HCEC 1CT (cell line): Measurements from ENCODE around the gene ARHGAP6.
A peak's percentile ranks its signal among the peaks of the same experiment; 100 is the strongest.

Source experiments
- DNase-seq: peaks from one replicate; pipeline ENCODE4 v3.0.0-alpha.2; 2017

Gene ARHGAP6

DNA sequence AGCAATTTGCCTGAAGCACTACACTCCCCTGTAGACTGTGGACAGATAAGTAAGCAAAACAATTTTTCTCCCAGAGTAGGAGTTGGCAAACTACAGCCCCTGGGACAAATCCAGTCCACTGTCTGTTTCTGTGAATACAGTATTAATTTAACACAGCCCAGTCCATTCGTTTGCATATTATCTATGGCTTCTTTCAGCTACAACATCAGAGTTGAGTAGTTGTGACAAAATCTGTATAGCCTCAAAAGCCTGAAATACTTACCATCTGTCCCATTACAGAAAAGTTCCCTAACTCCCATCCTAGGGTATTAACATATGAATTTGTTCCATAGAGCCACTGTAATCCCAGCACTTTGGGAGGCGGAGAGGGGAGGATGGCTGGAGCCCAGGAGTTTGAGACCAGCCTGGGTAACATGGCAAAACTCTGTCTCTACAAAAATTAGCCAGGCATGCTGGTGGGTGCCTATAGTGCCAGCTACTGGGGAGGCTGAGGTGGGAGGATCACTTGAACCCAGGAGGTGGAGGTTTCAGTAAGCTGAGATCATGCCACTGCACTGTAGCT lies 319.5 kb downstream of the ARHGAP6 start:
- no peak for DNase-seq

DNA sequence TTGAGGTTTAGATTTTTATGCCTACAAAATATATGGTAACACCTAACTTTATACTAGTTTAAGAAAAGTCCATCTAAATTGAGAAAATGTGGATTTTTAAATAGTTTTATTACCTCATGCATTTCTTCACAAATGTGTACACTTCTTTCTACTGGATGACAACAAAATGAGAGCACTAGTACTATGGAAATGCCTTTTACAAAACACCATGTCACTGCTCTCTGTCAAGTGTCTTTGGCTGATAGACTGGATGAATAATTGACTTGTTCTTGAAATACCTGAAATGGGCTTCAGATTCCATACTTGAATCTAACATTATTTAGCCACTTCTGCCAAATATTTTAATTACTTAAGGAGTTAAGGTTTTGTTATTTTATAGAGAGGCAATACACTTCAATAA lies 323.0 kb downstream of the ARHGAP6 start:
- no peak for DNase-seq

DNA sequence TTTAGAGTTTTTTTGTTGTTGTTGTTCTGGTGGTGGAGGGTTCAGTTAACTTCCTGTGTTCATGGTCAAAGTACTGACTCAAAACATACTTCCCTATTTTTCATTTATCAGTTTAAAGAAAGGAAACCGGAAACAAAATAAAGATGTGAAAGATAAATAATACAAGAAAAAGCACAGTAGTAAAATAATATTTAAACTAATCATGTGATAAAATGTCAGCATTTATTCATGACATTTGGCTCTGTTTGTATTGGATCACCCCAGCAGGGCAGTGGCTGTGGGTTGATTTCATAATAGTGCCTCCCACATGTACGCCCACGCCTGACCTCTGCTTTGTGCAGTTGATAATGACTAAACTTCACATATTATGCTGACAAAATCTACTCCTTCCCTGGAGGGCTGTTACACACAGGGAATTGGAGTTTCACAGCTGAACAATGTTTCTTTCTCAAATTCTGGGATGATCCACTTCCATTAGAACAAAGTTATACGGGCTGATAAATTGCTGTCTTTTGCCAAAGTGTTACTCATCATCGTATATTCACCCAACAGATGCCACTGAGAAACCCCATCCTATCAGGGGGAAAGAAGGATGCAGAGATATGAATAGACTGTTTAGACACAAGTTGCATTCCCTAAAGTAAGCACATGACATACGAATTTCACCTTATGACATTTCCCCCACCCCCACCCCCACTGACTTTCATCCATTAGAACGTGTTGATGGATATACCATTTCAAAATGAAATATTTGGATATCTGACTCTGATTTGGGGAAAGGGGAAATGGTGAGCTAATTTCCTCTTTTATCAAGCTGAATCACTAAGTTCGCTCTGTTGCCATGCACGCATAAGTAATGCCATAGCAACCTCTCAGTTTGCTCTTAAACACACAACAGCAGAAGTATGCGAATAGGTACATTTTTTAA lies 324.2 kb downstream of the ARHGAP6 start:
- peak; percentile 89 for DNase-seq

DNA sequence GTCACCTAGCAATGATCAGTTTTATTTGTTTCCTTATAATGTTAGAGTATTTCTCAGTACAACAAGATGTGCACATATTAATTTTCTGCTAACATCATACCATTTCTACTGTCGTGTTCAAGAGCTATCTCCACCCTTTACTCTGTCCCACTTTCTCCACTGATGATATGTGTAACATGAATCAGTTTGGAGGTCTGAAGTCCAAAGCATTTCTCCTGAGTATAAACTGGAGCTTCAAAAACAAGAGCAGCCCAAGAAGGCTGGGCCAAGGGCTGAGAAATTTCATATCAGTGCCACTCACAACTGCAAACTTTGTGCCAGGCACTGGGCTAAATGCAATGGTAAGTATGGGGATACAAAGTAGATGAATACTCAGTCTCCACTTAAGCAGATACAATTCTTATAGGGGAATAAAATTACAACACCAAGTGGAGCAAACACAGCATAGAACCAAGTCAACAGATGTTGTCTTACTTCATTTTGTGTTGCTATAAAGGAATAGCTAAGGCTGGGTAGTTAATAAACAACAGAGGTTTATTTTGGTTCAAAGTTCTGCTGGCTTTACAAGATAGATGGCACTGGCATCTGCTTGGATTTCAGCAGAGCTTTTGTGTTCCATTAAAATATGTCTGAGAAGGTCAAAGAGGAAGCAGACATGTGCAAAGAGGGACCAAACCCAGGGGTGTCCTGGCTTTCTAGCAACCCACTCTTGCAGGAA lies 328.3 kb downstream of the ARHGAP6 start:
- DNase-seq: no peak

DNA sequence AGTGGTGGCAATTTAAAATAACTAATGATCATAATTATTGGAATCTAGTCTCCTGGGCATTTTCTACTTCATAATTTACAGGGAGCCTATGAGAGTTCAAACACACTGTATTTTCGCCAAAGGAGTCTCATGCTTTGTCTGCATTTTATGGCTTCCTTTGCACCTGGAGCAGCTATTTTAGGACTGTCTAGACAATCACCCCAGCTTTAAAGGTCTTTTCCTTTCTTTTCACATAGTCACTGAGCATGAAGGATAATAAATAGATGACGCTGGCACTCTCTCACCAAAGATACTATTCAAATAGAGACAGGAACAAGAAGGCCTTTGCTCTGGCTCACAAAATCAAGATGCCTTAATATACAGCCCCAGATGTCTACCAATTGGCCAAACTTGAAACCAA lies 329.5 kb downstream of the ARHGAP6 start:
- no peak for DNase-seq

DNA sequence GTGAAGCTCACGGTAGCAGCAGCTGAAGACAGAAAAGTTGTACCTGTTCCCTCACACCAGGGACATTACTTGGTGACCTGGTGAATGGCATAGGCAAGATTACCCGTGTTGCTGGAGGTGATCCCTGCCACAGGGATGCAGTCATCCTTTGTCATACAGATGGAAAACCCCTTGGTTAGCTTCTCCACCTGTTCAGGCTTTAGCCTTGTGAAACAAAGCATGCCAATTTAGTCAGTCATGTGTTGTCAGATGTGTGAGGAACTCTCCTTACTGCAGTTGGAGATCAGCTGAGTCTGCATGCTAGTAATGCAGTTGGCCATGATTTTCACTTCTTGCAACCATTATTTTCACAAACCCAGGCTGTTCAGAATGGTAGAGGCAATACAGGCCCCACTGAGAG lies 331.6 kb downstream of the ARHGAP6 start:
- peak; percentile 43 for DNase-seq

DNA sequence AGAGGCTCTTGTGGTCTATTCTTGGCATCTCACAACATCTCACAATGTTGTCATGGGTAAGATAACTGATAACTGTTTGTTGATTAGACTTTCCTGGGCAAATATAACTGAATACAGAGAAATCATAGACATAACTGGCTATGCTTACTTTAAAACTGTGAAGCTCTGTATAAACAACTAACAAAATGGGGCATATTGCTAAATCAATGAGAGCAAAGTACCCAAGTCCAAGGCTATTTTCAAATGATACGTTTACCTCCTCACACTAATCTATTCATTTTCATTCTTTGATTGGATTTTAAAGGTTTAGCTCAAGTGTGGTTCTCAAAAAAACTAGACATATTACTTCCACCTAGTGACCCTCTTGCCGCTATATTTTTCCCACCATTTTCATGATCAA lies 333.9 kb downstream of the ARHGAP6 start:
- DNase-seq: no peak

DNA sequence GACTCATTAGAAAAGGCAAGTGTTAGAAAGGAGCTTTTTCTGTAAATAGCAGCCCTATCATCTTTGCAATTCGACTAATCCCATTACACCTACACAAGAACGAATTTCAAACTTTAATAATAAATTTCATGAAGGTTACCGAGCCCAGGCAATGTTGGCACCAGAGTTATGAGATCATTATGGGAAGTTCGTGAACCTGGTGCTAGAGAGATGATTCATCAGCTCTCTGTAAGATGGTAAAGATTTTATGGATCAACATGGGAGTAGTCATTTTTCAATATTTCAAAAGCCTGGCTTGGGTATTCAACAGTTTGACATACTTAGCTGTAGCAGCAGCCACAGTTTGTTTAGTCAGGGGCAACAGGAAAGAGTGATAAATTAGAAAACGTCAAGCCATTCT lies 336.7 kb downstream of the ARHGAP6 start:
- DNase-seq: peak; percentile 46

DNA sequence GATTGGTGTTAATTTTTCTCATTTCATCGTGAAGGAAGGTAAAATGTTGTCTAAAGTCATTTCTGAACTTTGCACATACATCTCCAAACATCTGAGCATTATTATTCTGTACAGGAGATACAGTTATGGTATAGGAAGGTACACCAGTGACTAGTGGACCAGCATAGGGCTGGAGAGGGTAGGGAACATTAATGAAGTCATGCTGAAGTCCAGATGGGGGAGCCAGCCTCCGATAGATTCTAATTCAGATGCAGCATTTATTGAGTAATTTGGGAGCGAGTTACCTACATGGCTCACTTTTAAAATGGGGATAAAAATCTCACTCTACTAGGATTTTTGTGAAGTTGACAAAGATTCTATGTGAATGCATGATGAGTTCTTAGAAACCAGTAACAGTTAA lies 337.6 kb downstream of the ARHGAP6 start:
- DNase-seq: no peak

DNA sequence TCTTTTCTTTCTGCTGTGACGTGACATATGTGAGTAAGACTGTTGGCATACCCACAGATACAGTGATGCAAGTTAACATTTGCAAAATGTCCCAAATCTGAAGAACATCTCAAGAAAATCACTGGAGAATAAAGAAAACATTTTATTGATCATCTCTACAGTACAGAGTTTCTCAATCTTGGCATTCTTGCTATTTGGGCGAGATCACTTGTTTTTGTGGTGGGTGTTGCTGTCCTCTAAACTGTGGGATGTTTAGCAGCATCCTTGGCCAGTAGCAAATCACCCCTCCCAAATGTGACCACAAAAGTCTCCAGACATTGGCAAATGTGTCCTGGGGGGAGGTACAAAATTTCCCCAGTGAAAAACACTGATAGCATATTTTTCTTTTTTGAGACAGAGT lies 343.7 kb downstream of the ARHGAP6 start:
- no peak for DNase-seq

DNA sequence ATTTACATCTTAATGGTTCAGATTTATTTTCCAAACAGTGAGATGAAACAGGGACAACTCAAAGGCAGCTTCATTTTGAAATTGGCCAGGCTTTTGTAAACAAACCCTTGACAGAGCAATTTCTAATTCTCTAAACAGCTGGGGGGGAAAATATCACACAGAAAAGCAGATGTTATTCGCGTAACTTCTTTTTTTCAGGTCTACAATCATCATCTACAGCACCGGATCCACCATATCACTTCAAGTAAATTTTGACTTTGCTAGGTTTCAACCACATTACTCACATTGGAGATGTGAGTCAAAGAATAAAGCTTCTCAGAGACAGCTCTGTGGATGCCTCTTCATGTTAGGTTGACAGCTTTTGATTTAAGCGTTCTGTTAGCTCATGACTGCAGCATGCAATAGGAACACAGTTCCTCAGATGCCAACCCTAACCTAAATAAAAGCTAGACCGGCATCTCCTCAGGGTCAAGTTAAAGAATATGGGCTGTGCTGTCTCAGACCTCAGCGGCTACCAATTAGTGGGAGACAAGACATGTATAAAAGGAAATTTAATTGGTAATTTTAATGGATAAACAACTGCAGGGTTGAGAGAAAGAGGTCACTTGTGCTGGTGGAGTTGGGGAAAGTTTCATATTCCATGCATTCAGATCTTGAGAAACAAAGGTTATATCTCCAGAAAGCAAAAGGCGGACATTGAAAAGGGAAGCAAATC lies 345.8 kb downstream of the ARHGAP6 start:
- DNase-seq: peak; percentile 20

DNA sequence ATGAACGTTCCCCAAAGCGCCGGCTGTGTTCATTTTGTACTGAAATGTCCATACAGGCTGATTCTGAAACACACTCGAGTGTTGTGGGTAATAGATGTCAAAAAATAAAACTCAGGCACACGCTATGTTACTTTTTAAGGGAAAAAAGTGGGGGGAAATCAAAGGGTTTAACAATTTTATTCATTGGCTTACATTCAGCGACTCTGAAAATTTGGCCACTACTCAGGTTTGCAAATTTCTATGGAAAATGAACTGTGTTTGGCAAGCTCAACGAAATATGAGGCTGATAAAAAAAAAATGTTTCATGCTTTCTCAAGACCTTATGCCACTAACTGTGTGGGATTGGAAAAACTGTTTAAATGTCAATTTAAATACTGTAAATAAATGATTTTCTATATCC lies 354.0 kb downstream of the ARHGAP6 start:
- no peak for DNase-seq

DNA sequence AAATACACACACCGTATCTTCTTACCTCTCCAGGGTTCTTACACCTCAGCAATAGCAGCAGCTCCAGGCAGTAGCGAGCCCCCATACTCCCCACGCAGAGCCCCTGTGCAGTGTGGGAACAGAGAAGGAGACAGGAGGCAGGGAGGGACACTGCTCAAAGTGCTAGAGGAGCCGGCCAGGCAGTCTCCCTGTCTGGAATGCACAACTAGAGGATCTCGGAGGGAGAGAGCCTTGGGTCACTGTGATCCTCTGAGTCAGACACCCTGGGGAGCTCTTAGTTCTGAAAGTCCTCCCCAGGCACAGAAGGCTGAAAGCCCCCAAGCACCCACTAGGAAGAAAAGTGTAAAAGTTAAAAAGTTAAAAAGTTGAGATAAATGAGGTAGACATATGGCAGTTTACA lies 356.5 kb downstream of the ARHGAP6 start:
- no peak for DNase-seq

DNA sequence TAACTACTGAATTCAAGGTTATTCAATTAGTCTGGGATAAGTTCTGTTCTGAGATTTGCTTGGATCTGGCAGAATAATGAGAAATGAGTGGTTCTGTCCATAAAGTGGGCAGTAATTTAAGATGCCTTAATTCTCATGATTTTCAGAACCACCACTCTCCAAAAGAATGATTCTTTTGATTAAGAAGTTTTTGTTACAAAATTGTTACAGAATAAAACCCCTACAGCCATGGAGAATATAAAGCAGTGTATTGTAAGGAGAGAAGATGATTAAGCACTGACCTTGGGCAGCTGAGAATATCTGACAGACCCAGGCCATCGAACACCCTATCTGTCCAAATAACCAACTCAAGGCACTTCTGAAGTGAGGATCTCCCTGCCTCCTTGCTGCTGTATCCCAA lies 360.1 kb downstream of the ARHGAP6 start:
- no peak for DNase-seq

DNA sequence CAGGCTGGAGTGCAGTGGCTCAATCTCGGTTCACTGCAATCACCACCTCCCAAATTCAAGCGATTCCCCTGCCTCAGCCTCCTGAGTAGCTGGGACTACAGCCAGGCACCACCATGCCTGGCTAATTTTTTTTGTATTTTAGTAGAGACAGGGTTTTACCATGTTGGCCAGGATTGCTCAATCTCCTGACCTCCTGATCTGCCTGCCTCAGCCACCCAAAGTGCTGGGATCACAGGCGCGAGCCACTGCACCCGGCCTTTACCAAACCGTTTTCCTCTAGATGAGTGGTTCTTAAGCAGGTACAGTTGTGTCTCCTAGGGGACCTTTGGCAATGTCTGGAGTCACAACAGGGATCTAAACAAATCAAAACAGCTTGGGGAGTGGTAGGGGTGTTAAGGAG lies 360.9 kb downstream of the ARHGAP6 start:
- no peak for DNase-seq

DNA sequence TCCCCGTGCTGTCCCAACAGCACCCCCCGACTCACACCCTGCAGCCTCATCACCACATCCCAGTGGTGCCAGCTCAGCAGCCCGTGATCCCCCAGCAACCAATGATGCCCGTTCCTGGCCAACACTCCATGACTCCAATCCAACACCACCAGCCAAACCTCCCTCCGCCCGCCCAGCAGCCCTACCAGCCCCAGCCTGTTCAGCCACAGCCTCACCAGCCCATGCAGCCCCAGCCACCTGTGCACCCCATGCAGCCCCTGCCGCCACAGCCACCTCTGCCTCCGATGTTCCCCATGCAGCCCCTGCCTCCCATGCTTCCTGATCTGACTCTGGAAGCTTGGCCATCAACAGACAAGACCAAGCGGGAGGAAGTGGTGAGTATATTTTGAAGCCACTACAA lies 367.1 kb downstream of the ARHGAP6 start:
- no peak for DNase-seq

DNA sequence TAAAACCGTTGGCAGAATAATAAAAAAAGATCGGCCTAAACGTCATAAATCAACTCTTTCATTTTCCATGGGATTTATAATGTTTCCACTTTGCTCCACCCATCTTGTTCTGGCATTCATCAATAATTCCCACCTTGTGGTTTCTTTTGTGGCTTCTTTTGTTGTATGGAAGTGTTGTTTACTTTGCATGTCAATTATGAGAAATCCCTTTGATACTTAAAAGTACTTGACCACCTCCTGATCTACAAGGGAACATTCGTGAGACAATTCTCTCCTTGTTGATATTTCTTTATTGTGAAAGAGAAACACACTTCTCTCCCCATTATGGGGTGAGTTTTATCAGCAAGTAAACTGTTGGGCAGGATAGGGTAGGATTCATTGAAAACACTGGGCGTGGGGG lies 369.7 kb downstream of the ARHGAP6 start:
- no peak for DNase-seq

DNA sequence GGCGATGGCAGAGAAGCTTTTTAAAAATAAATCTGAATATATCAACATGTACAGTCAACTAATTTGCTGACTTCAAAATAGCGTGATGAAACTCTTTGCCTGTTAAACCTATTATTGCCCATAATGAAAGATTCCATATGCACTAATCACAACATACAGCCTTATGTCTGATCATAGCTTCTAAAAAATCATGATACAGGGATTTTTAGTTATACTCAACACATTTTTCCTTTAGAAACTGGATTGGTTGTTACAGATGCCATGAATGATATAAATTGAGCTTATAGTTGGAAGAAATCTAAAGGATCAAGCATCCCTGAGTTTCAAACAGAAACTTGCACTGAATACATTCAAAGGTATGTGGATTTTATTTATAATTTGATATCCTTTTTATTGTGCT lies 372.6 kb downstream of the ARHGAP6 start, which contains the start of gene AMELX:
AMELX (plus strand) TSS at position 301 of the 400 bp plus-strand sequence. CDS start 1,376 bp downstream, outside the sequence.
- no peak for DNase-seq

DNA sequence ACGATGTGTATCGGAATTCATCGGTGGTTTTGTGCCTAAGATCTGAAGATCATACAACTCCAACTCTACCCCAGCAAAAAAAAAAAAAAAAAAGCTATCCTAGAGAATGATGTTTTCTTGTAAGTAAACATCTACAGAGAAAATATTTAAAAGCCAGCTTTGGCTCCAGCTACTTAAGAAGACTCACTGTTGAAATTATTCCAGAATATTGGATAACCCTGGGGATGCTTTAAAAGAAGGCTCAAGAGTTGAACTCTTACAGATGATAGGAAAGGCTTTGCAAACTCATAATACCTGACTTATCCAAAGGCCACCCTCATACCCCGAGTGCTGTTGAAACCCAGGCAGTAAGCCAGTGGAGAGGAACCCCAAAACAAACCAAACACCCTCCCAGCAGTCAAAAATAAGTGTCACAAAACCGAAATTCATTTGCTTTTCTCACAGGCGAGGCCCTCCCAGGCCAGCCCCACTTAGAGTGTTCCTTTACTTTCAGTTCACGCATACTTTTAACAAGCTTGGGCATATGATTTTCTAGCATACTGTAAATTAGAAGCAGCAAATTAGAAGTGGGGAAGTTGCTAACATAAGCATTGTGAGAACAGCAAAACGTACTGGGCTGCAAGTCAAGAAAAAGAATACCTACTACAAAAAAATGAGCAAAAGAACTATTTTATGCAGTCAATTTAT lies 375.2 kb downstream of the ARHGAP6 start:
- no peak for DNase-seq

DNA sequence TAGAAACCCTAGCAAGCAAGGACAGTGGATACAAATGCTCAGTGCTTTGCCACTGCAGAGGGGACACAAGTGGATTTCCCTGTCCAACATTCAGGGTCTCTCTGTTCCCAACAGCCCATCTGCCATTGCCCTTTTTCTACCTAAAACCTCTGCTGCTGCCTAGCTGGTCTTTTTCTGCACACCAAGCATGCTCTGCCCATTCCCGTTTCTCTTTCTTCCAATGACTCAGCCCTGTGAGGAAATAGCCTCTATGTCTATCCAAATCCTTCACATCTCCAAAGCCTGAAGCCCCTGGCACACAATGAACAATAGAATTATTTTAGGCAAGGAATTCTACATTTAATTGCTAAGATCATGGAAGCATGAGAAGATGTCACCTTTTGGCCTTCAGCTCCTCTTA lies 378.2 kb downstream of the ARHGAP6 start:
- peak; percentile 6 for DNase-seq

DNA sequence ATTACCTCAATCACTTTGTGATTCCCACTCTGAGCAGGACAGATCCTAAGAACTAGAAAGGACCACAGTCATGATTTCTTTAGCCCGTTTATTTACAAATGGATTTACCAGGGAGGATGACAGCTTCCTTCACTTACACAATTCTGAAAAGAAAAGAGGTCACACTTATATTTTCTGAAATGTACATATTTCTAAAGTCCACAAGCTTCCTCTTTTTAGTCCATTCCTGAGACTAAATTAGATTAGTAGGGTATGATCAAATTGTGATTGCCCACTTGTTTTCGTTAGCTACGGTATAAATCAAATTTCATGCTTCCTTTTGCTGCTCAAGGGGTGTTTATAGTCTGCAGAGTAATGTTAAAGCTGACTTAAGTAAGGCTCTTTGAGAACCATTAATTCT lies 380.1 kb downstream of the ARHGAP6 start:
- no peak for DNase-seq

DNA sequence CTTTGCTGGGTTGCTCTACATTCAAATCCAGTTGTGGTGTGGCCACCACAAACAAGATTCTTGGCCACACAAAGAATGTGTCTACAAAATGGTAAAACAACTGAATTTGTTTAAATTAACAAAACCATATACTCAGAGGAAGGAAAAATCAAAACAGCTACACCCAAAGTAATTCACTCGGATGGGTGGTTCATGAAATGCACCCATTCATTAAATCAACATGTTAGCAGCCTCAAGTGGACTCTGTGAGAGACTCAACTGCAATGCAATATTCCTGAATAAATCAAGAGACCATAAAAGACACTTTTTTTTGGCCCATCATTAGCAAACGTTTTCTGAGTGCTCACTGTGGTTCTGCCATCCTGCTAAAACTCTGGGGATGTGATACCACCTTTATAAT lies 383.7 kb downstream of the ARHGAP6 start:
- DNase-seq: no peak

DNA sequence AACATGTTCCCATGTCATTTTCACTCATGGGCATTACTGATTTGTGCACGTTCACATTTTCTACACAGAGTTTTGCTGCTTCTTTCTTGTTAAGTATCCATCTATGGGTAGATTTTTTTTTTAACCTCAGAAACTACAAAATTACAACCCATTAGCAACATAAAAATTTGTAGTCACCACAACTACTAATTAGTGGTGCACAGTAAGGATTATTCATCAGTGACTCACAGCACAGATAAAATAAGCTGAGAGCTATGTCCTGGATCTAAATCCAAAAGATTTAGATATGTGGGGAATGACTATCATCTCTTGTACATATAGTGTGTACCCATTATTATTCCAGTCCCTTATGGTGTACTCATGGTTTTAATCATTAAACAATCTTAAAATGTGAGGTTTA lies 392.2 kb downstream of the ARHGAP6 start:
- peak; percentile 42 for DNase-seq
